Measurements from ENCODE around the gene USP17L30.
"Not testable (repeated sequence)": the region's sequence is repeated elsewhere in the genome, so short reads cannot be mapped to it uniquely, and the experiment has no call there.

DNA sequence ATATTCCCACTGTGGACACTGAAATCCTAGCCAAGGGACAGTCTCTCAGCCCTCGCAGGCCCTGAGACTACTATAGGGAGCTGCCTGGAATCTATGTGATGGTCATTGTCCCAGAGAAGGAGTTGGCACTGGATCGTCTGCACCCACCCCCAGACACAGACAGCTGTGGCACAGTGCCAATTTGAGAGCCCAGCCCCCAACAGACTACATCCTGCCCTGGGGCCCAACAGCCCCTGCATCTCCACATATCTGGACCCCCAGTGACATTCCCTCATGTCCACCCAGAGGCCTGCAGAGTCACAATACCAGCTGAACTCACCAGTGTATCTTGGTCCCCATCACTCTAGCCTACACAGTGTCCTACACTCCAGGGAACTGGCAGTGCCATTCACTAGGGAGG lies 42.8 kb downstream of the USP17L30 start:
- TF ChIP-seq, protein P1, sequence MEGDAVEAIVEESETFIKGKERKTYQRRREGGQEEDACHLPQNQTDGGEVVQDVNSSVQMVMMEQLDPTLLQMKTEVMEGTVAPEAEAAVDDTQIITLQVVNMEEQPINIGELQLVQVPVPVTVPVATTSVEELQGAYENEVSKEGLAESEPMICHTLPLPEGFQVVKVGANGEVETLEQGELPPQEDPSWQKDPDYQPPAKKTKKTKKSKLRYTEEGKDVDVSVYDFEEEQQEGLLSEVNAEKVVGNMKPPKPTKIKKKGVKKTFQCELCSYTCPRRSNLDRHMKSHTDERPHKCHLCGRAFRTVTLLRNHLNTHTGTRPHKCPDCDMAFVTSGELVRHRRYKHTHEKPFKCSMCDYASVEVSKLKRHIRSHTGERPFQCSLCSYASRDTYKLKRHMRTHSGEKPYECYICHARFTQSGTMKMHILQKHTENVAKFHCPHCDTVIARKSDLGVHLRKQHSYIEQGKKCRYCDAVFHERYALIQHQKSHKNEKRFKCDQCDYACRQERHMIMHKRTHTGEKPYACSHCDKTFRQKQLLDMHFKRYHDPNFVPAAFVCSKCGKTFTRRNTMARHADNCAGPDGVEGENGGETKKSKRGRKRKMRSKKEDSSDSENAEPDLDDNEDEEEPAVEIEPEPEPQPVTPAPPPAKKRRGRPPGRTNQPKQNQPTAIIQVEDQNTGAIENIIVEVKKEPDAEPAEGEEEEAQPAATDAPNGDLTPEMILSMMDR (IDR thresholded peaks at IDR 0.05), result not testable (repeated sequence)
- not testable (repeated sequence) for TF ChIP-seq EZH2, EZH2phosphoT487 (IDR thresholded peaks at IDR 0.05)

Measured in neural progenitor cell (in vitro differentiated cells).